Measurements from ENCODE around the gene LRRC27. TPM values are rescaled to one million over a fixed set of nuclear protein-coding genes. Genes with fewer than 3 reads are reported as not detected.

LRRC27 gene
- total RNA-seq, 2 experiments from 2014 or later = 3.3 to 3.8 TPM

DNA sequence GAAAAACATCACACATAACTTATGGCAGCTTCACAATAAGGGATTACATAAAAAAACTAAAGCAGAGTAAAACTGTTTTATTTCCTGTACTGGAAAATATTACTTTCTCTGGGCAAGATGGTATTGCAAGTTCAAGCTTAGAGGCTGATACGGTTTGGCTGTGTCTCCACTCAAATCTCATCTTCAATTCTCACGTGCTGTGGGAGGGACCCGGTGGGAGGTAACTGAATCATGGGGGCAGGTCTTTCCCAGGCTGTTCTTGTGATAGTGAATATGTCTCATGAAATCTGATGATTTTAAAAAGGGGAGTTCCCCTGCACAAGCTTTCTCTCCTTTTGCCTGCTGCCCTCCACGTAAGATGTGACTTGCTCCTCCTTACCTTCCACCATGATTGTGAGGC lies 5.1 kb upstream of the LRRC27 start:
- ATAC-seq = no peak
- peaks cover 63% of the 10 kb centered on the region for H3K36me3 Mint-ChIP-seq (ENCODE audit: low read depth)

DNA sequence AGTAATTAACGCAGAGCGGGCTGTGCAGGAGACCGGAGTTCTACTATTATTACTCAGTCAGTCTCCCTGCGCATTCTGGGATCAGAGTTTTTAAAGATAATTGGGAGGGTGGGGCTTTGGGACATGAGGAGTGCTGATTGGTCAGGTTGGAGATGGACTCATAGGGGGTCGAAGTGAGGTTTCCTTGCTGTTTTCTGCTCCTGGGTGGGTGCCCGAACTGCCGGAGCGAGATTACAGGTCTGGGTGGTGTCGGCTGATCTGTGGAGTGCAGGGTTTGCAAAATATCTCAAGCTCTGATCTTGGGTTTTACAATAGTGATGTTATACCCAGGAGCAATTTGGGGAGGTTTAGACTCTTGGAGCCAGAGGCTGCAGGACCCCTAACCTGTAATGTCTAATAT lies 3.9 kb upstream of the LRRC27 start:
- no peaks in the 10 kb centered on the region for H3K27me3 Mint-ChIP-seq (ENCODE audit: low read depth)
- H3K27ac Mint-ChIP-seq = no peak overlapping the region
- DNase-seq = no peak
- H3K4me1 Mint-ChIP-seq (ENCODE audit: low read depth) = peaks cover 45% of the 10 kb centered on the region
- no peak for ATAC-seq
- H3K36me3 Mint-ChIP-seq (ENCODE audit: low read depth) = peaks cover 64% of the 10 kb centered on the region
- ChIA-PET POLR2A (no interaction called here), CTCF (no interaction called here)
- no peak overlapping the region for H3K4me3 Mint-ChIP-seq
- H3K9me3 Mint-ChIP-seq (ENCODE audit: insufficient read depth) = no peaks in the 10 kb centered on the region

More for the DNA sequence above, 5.1 kb upstream of the LRRC27 start:
- no peak overlapping the region for H3K27ac Mint-ChIP-seq
- ChIA-PET POLR2A (no interaction called here), CTCF (no interaction called here)
- H3K27me3 Mint-ChIP-seq (ENCODE audit: low read depth) = no peaks in the 10 kb centered on the region
- H3K4me1 Mint-ChIP-seq (ENCODE audit: low read depth) = peaks cover 38% of the 10 kb centered on the region
- H3K4me3 Mint-ChIP-seq = no peak overlapping the region
- H3K9me3 Mint-ChIP-seq (ENCODE audit: insufficient read depth) = no peaks in the 10 kb centered on the region
- DNase-seq = no peak

DNA sequence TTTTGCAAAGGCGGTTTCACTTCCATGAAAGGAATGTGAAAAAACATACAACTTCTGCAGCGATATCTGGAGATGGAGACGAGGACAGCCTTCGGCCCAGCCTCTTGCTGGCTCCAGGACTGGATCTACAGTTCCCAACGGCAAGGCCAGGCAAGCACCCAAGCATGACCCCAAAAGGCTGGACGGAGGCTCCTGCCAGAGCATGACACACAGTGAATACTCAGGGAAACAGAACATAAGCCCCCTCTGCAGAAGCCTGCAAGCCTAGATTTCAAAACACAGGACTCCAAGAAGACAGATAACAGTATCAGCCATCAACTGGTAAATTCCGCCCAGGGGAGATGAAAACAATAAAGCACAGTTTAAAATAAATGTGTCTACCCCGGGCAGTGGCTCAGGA lies 3.3 kb upstream of the LRRC27 start:
- ChIA-PET CTCF (no interaction called here), POLR2A (no interaction called here)
- Mint-ChIP-seq H3K4me1 (ENCODE audit: low read depth) (peaks cover 50% of the 10 kb centered on the region), H3K27me3 (ENCODE audit: low read depth) (no peaks in the 10 kb centered on the region), H3K9me3 (ENCODE audit: insufficient read depth) (no peaks in the 10 kb centered on the region), H3K27ac (peak overlapping the region; percentile 6), H3K36me3 (ENCODE audit: low read depth) (peaks cover 60% of the 10 kb centered on the region), H3K4me3 (peak overlapping the region; percentile 29)
- DNase-seq (no peak), ATAC-seq (no peak)

DNA sequence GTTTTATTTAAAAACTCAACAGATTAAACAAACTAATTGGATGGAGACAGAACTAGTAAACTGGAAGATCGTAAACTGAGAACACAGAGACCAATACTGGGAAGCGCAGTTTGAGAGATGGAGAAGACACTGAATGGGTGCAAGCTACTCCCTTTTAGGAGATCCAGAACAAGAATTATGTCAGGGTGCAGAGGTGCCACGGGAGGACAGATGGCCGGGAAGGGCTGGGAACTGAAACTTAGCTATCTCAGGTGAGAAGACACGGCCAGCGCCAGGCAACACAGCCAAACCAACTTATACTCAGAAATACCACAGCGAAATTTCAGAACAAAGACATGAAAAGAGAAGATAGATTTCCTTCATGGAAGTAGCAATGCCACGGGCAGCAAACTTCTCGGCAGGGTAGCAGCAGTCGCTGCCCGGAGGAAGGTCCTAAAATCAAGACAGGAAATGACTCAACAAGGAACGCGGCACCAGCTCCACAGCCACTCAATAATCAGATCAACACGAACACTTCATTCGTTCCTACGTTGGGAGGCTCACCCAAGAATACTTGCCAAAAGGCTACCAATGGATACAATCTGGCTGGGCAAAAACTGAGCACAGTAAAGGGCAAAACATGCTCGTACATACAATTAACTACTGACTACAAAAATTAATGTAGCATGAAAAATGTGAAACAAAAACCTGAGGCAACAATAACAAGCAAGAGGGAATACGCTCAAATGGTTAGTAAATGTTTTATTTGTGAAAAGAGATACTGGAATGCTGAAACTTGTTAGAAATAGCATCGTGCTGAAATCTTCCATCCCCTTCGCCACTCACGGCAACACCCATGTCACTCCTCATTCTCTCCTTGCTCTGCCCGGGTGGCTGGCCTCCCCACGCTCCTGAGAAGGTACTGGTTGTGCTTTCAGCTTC lies 2.2 kb upstream of the LRRC27 start:
- POLR2A ChIA-PET = no interaction called here
- H3K4me3 Mint-ChIP-seq = peak overlapping the region; percentile 84

DNA sequence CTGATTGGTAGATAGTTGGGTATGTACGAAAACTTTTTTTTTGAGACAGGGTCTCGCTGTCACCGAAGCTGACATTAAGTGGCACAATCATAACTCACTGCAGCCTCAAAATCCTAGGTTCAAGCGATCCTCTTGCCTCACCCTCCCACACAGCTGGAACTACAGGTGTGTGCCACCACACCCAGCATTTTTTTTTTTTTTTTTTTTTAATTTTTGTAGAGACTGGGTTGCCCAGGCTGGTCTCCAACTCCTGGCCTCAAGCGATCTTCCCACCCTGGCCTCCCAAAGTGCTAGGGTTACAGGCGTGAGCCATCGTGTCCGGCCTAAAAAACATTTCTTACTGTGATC lies 1.5 kb upstream of the LRRC27 start:
- Mint-ChIP-seq H3K4me3 (peak overlapping the region; percentile 84), H3K27ac (peak overlapping the region; percentile 79), H3K36me3 (ENCODE audit: low read depth) (peaks cover 48% of the 10 kb centered on the region), H3K27me3 (ENCODE audit: low read depth) (no peaks in the 10 kb centered on the region), H3K4me1 (ENCODE audit: low read depth) (peaks cover 47% of the 10 kb centered on the region), H3K9me3 (ENCODE audit: insufficient read depth) (no peaks in the 10 kb centered on the region)
- ATAC-seq = no peak
- CTCF ChIA-PET = interaction anchor here (1.7 kb wide), 1 partner anchor 97 kb away, joined by 3 read pairs; no protein-coding TSS in a partner anchor
- no peak for DNase-seq
- POLR2A ChIA-PET = no interaction called here

More for the DNA sequence above, 2.2 kb upstream of the LRRC27 start:
- Mint-ChIP-seq H3K36me3 (ENCODE audit: low read depth) (peaks cover 53% of the 10 kb centered on the region), H3K27me3 (ENCODE audit: low read depth) (no peaks in the 10 kb centered on the region), H3K27ac (peak overlapping the region; percentile 79), H3K9me3 (ENCODE audit: insufficient read depth) (no peaks in the 10 kb centered on the region), H3K4me1 (ENCODE audit: low read depth) (peaks cover 48% of the 10 kb centered on the region)
- CTCF ChIA-PET = interaction anchor here (1.7 kb wide), 1 partner anchor 97 kb away, joined by 3 read pairs; no protein-coding TSS in a partner anchor
- DNase-seq (peak; percentile 55), ATAC-seq (peak; percentile 12)

DNA sequence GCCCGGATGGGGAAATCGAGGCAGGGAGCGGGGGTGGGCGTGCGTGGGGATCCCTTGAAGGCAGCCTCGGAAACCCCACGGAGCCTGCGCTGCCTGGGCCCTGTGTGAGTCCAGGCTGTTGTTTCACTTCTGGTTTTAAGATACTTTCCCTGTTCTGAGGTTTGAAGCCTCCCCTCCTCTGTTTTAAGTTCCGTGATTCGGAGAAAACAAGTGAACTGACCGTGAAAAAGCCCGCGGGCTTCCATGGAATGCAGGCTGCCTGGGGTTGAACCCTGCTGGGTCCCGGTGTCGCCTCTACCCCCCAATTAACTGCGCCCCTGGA lies 401 bp downstream of the LRRC27 start:
- peaks cover 32% of the 10 kb centered on the region for H3K36me3 Mint-ChIP-seq (ENCODE audit: low read depth)
- DNase-seq (no peak), ATAC-seq (peak; percentile 29)
- peak overlapping the region; percentile 93 for H3K27ac Mint-ChIP-seq
- no peaks in the 10 kb centered on the region for H3K27me3 Mint-ChIP-seq (ENCODE audit: low read depth)
- H3K4me3 Mint-ChIP-seq = peak overlapping the region; percentile 84
- ChIA-PET POLR2A (no interaction called here), CTCF (no interaction called here)
- H3K9me3 Mint-ChIP-seq (ENCODE audit: insufficient read depth) = no peaks in the 10 kb centered on the region
- peaks cover 58% of the 10 kb centered on the region for H3K4me1 Mint-ChIP-seq (ENCODE audit: low read depth)

DNA sequence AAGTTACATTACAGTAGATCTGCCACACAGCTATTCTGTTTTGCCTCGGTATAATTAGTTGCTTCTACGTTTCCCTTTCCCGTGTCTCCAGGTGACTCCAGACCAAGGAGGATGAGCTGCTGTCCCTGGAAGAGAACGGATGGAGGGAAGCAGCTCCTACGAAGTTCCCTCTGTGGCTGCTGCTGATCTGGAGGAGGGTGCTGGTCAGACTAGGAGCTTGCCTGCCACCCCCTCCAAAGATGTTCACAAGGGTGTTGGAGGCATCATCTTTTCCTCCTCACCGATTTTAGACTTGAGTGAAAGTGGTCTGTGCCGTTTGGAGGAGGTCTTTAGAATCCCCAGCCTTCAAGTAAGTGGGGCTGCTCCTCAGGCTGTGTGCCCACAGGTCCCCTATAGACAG lies 1.4 kb downstream of the LRRC27 start:
- Mint-ChIP-seq H3K36me3 (ENCODE audit: low read depth) (peaks cover 25% of the 10 kb centered on the region), H3K27ac (no peak overlapping the region), H3K27me3 (ENCODE audit: low read depth) (no peaks in the 10 kb centered on the region), H3K4me1 (ENCODE audit: low read depth) (peaks cover 54% of the 10 kb centered on the region), H3K9me3 (ENCODE audit: insufficient read depth) (no peaks in the 10 kb centered on the region), H3K4me3 (peak overlapping the region; percentile 84)
- ATAC-seq (no peak), DNase-seq (no peak)
- POLR2A ChIA-PET = no interaction called here
- CTCF ChIA-PET = no interaction called here

DNA sequence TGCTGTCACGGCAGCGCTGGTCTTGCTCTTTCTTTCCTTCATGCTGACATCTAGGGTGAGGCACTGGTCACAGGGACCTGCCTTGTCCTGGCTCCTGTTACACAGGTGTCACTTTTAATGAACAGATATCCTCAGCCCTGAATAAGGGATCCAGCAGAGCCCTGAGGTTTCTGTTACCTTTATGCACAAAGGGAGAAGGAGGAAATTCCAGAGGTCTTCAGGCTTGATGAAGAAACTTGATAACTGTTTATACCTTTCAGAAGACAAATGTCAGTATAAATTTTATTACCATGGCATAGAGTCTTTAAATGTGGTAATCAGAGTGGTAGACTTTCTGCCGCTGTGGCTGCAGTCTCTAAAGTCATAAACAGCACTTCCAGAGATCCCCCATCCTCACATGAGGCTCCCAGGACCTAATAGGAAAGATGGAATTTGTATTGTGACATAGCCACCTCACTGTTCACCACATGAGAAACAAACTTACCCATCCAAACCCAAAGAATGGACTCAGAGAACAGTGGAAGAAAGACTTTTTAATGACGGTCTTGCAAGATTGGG lies 2.7 kb downstream of the LRRC27 start:
- DNase-seq = no peak
- CTCF ChIA-PET = no interaction called here
- Mint-ChIP-seq H3K4me1 (ENCODE audit: low read depth) (peaks cover 45% of the 10 kb centered on the region), H3K4me3 (no peak overlapping the region), H3K36me3 (ENCODE audit: low read depth) (peaks cover 15% of the 10 kb centered on the region), H3K9me3 (ENCODE audit: insufficient read depth) (no peaks in the 10 kb centered on the region), H3K27me3 (ENCODE audit: low read depth) (no peaks in the 10 kb centered on the region), H3K27ac (no peak overlapping the region)
- no peak for ATAC-seq
- POLR2A ChIA-PET = no interaction called here

DNA sequence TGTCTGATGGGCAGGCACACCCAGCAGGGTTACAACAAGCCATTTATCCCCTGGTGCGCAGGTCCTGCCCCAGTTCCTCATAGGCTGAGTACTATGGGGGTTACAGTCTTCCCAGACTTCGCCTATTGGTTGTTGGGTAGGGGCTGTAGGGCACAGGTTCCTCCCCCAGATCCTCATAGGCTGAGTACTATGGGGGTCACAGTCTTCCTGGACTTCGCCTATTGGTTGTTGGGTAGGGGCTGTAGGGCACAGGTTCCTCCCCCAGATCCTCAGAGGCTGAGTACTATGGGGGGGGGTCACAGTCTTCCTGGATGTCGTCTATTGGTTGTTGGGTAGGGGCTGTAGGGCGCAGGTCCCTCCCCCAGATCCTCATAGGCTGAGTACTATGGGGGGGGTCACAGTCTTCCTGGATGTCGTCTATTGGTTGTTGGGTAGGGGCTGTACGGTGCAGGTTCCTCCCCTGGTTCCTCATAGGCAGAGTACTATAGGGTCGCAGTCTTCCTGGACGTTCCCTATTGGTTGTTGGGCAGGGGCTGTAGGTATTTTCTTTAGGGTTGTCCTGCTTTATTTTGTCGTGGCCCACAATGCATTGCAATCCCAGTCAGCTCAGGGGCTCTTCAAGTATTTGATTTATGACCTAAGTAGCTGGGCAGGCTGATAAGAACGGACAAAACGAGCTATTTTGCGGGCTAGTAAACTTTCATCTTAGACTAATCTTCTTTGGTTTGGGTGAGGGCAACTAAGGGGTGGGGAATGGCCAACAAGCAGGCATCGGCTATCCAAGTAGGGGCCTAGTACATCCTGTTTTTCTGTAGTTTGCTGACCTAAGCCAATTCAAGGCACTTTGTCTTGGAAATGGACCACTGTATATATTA lies 3.4 kb downstream of the LRRC27 start:
- ChIA-PET CTCF (no interaction called here), POLR2A (no interaction called here)
- Mint-ChIP-seq H3K27me3 (ENCODE audit: low read depth) (no peaks in the 10 kb centered on the region), H3K36me3 (ENCODE audit: low read depth) (peaks cover 8% of the 10 kb centered on the region), H3K9me3 (ENCODE audit: insufficient read depth) (no peaks in the 10 kb centered on the region), H3K4me1 (ENCODE audit: low read depth) (peaks cover 38% of the 10 kb centered on the region), H3K4me3 (no peak overlapping the region), H3K27ac (no peak overlapping the region)
- ATAC-seq (no peak), DNase-seq (no peak)

DNA sequence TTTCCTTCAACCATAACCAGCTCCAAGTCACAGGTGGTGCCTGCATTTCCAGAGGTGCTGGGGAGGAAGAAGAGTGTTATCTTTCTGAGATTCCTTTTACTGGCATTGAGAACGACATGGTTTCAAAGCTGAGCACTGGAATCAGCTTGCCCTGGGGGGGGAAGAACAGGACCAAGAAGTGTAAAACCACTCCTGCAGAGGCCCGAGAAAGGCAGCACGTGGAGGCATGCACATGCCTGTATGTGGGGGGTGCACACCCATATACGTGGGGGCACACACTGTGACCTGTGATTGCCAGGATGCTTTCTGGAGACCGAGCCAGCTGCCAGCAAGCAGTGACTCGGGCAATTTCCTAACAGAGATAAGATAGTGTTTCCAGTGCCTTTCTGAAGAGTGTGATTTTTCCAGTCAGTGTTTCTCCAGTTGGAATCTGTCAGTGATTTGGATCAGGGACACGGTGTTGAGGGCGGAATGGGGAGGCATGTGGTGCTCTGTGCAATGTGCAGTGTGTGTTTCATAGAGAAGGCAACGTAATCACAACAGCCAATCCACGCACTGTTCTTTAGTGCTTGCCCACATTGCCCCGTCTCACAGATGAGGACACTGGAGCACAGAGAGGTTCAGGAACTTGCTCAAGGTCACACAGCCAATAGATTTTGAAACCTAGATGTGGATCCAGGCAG lies 4.2 kb downstream of the LRRC27 start:
- Mint-ChIP-seq H3K27me3 (ENCODE audit: low read depth) (no peaks in the 10 kb centered on the region), H3K9me3 (ENCODE audit: insufficient read depth) (no peaks in the 10 kb centered on the region), H3K4me3 (peak overlapping the region; percentile 66), H3K27ac (peak overlapping the region; percentile 39), H3K4me1 (ENCODE audit: low read depth) (peaks cover 38% of the 10 kb centered on the region), H3K36me3 (ENCODE audit: low read depth) (peaks cover 6% of the 10 kb centered on the region)
- DNase-seq (no peak), ATAC-seq (no peak)
- ChIA-PET POLR2A (interaction anchor here (0.9 kb wide), 1 partner anchor 35 kb away, joined by 3 read pairs; no protein-coding TSS in a partner anchor), CTCF (no interaction called here)

DNA sequence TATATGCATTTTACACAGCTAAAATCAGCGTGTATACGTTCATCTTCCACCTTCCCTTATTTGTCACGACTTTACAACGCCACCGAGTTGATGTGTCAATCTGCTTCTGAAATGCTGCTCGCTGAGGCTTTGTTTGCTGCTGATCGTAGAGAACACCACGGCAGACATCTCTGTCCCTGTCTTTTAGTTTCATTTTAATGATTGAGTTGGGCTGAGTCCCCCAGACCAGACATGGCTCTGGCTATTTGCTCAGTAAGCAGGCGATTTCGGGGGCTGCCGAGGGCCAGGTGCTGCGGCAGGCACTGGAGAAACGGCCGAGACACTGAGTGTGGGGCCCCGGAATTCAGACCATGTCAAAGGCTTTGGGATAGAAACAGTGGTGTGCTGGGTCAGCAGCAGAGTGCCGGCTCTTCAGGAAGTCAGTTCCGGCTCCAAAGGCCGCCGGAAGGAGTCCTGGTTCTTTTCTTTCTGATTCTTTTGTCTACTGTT lies 5.0 kb downstream of the LRRC27 start:
- H3K4me1 Mint-ChIP-seq (ENCODE audit: low read depth) = peaks cover 38% of the 10 kb centered on the region
- no peaks in the 10 kb centered on the region for H3K27me3 Mint-ChIP-seq (ENCODE audit: low read depth)
- H3K4me3 Mint-ChIP-seq = peak overlapping the region; percentile 66
- CTCF ChIA-PET = no interaction called here
- H3K9me3 Mint-ChIP-seq (ENCODE audit: insufficient read depth) = no peaks in the 10 kb centered on the region
- DNase-seq (peak; percentile 33), ATAC-seq (peak; percentile 37)
- H3K36me3 Mint-ChIP-seq (ENCODE audit: low read depth) = peaks cover 2% of the 10 kb centered on the region
- peak overlapping the region; percentile 77 for H3K27ac Mint-ChIP-seq
- POLR2A ChIA-PET = interaction anchor here (0.9 kb wide), 1 partner anchor 36 kb away, joined by 3 read pairs; no protein-coding TSS in a partner anchor
